Activated T-helper 17 cell treated with anti-CD3 and anti-CD28 coated beads, Interleukin-2, amount 50 U/mL, for 72 hours (primary cell): ENCODE measurements around the gene NOL7. TPM values are rescaled to one million over a fixed set of nuclear protein-coding genes. Genes with fewer than 3 reads are reported as not detected.

Source experiments
- total RNA-seq, 2 donors: library from RNA; stranded (reverse); gene quantifications; one replicate each; pipeline ENCODE4 v1.2.3, GENCODE V29; 2022

The NOL7 gene
- total RNA-seq, 2 donors from 2014 or later: 50.4 to 92.5 TPM

Other genes starting within 250 kb of the NOL7 start
- gene GFOD1, start 127.7 kb upstream of the NOL7 start, total RNA-seq: 1 to 10 TPM; 1.1 to 2.1 TPM
- gene SIRT5, start 40.7 kb upstream of the NOL7 start, total RNA-seq: 1 to 10 TPM; 6.6 to 8.9 TPM
- gene RANBP9, start 96.5 kb downstream of the NOL7 start, total RNA-seq: 10 to 100 TPM; 57.3 to 68.2 TPM
- gene MCUR1, start 199.2 kb downstream of the NOL7 start, total RNA-seq: 10 to 100 TPM; 21.1 to 40.8 TPM